Activated naive CD8-positive, alpha-beta T cell treated with anti-CD3 and anti-CD28 coated beads, Interleukin-2, amount 50 U/mL, for 24 hours (primary cell): ENCODE results near the gene TXNDC12.
A peak's percentile ranks its signal among the peaks of the same experiment; 100 is the strongest.
"Not testable (repeated sequence)": the region's sequence is repeated elsewhere in the genome, so short reads cannot be mapped to it uniquely, and the experiment has no call there.

Experiments used
- ATAC-seq: fragments of 150-1000 bp; cut with Tn5 transposase; one replicate; pipeline ENCODE4 v1.10.0; 2021
- DNase-seq: peaks from one replicate; pipeline ENCODE4 v3.0.0; 2021
- H3K27ac Mint-ChIP-seq: one replicate; pipeline ENCODE4 v1.8.0; 2021; ENCODE audit warnings: mild to moderate bottlenecking, mixed read lengths
- H3K27me3 Mint-ChIP-seq: one replicate; pipeline ENCODE4 v1.8.0; 2021; ENCODE audit warnings: mixed read lengths
- H3K36me3 Mint-ChIP-seq: one replicate; pipeline ENCODE4 v1.8.0; 2021; ENCODE audit warnings: low read depth, mixed read lengths
- H3K4me1 Mint-ChIP-seq: one replicate; pipeline ENCODE4 v1.8.0; 2021; ENCODE audit warnings: mixed read lengths
- H3K4me3 Mint-ChIP-seq: one replicate; pipeline ENCODE4 v1.8.0; 2021; ENCODE audit warnings: mild to moderate bottlenecking, moderate library complexity, mixed read lengths
- H3K9me3 Mint-ChIP-seq: one replicate; pipeline ENCODE4 v1.8.0; 2021; ENCODE audit warnings: mixed read lengths

The TXNDC12 gene

GRCh38 chr1:52055066-52055865, at the start of gene TXNDC12:
Gene TXNDC12, minus strand, starts transcription at chr1:52055191. Its CDS starts 95 bp downstream, at chr1:52055096.
- Mint-ChIP-seq H3K27ac (peak within 1 kb of the TSS; percentile 98), H3K36me3 (peaks cover 28% of the 10 kb centered on the region), H3K4me1 (peaks cover 58% of the 10 kb centered on the region), H3K9me3 (no peaks in the 10 kb centered on the region), H3K27me3 (no peaks in the 10 kb centered on the region), H3K4me3 (peak within 1 kb of the TSS; percentile 94)
- peak; percentile 66 for ATAC-seq
- DNase-seq, result peak; percentile 69

GRCh38 chr1:52102336-52103013, 47.5 kb upstream of the TXNDC12 start:
- ATAC-seq (peak; percentile 78), DNase-seq (no peak)
- H3K36me3 Mint-ChIP-seq, result no peaks in the 10 kb centered on the region
- no peak overlapping the region for H3K4me3 Mint-ChIP-seq
- H3K4me1 Mint-ChIP-seq, result peaks cover 8% of the 10 kb centered on the region
- H3K27me3 Mint-ChIP-seq, result peaks cover 2% of the 10 kb centered on the region
- H3K9me3 Mint-ChIP-seq, result no peaks in the 10 kb centered on the region
- H3K27ac Mint-ChIP-seq, result no peak overlapping the region

- Mint-ChIP-seq H3K9me3 (no peaks in the 10 kb centered on the region), H3K4me1 (peaks cover 8% of the 10 kb centered on the region), H3K4me3 (no peak overlapping the region), H3K27me3 (peaks cover 2% of the 10 kb centered on the region), H3K27ac (no peak overlapping the region), H3K36me3 (no peaks in the 10 kb centered on the region)
- no peak for DNase-seq
- no peak for ATAC-seq
Observed at GRCh38 chr1:52098139-52098871, 43.3 kb upstream of the TXNDC12 start.

GRCh38 chr1:52096216-52096615, 41.2 kb upstream of the TXNDC12 start:
- H3K27me3 Mint-ChIP-seq, result peaks cover 2% of the 10 kb centered on the region
- ATAC-seq (no peak), DNase-seq (no peak)
- H3K4me3 Mint-ChIP-seq, result no peak overlapping the region
- H3K4me1 Mint-ChIP-seq, result no peaks in the 10 kb centered on the region
- H3K9me3 Mint-ChIP-seq, result no peaks in the 10 kb centered on the region
- H3K27ac Mint-ChIP-seq, result no peak overlapping the region
- peaks cover 3% of the 10 kb centered on the region for H3K36me3 Mint-ChIP-seq

GRCh38 chr1:52094300-52094699, 39.3 kb upstream of the TXNDC12 start:
- not testable (repeated sequence) for ATAC-seq, DNase-seq, H3K4me3 Mint-ChIP-seq, H3K9me3 Mint-ChIP-seq, H3K27ac Mint-ChIP-seq, H3K4me1 Mint-ChIP-seq, H3K27me3 Mint-ChIP-seq
- peaks cover 15% of the 10 kb centered on the region for H3K36me3 Mint-ChIP-seq

- not testable (repeated sequence) for H3K4me1 Mint-ChIP-seq, H3K9me3 Mint-ChIP-seq, H3K4me3 Mint-ChIP-seq, H3K27ac Mint-ChIP-seq, DNase-seq, H3K27me3 Mint-ChIP-seq, ATAC-seq
- peaks cover 30% of the 10 kb centered on the region for H3K36me3 Mint-ChIP-seq
Observed at GRCh38 chr1:52087892-52088291, 32.9 kb upstream of the TXNDC12 start.

- Mint-ChIP-seq H3K27ac (no peak overlapping the region), H3K27me3 (no peaks in the 10 kb centered on the region), H3K4me3 (no peak overlapping the region), H3K4me1 (peaks cover 7% of the 10 kb centered on the region), H3K36me3 (peaks cover 9% of the 10 kb centered on the region), H3K9me3 (no peaks in the 10 kb centered on the region)
- no peak for DNase-seq
- no peak for ATAC-seq
Observed at GRCh38 chr1:52080014-52080415, 25.0 kb upstream of the TXNDC12 start.

GRCh38 chr1:52077277-52077676, 22.3 kb upstream of the TXNDC12 start:
- not testable (repeated sequence) for H3K27ac Mint-ChIP-seq, H3K4me3 Mint-ChIP-seq, H3K4me1 Mint-ChIP-seq, H3K27me3 Mint-ChIP-seq, H3K9me3 Mint-ChIP-seq, ATAC-seq, DNase-seq
- peaks cover 14% of the 10 kb centered on the region for H3K36me3 Mint-ChIP-seq

GRCh38 chr1:52072291-52072690, 17.3 kb upstream of the TXNDC12 start:
- DNase-seq, result no peak
- H3K4me3 Mint-ChIP-seq, result no peak overlapping the region
- peaks cover 23% of the 10 kb centered on the region for H3K36me3 Mint-ChIP-seq
- H3K27me3 Mint-ChIP-seq, result no peaks in the 10 kb centered on the region
- no peaks in the 10 kb centered on the region for H3K9me3 Mint-ChIP-seq
- peaks cover 10% of the 10 kb centered on the region for H3K4me1 Mint-ChIP-seq
- ATAC-seq, result no peak
- no peak overlapping the region for H3K27ac Mint-ChIP-seq

- H3K4me3 Mint-ChIP-seq, result no peak overlapping the region
- ATAC-seq (no peak), DNase-seq (no peak)
- no peak overlapping the region for H3K27ac Mint-ChIP-seq
- H3K27me3 Mint-ChIP-seq, result no peaks in the 10 kb centered on the region
- H3K9me3 Mint-ChIP-seq, result no peaks in the 10 kb centered on the region
- H3K4me1 Mint-ChIP-seq, result peaks cover 10% of the 10 kb centered on the region
- peaks cover 31% of the 10 kb centered on the region for H3K36me3 Mint-ChIP-seq
Observed at GRCh38 chr1:52070704-52071103, 15.7 kb upstream of the TXNDC12 start.

GRCh38 chr1:52063192-52063591, 8.2 kb upstream of the TXNDC12 start:
- Mint-ChIP-seq H3K27me3 (no peaks in the 10 kb centered on the region), H3K4me1 (peaks cover 22% of the 10 kb centered on the region), H3K4me3 (no peak overlapping the region), H3K27ac (no peak overlapping the region), H3K36me3 (peaks cover 31% of the 10 kb centered on the region), H3K9me3 (no peaks in the 10 kb centered on the region)
- no peak for ATAC-seq
- no peak for DNase-seq

GRCh38 chr1:52060822-52061221, 5.8 kb upstream of the TXNDC12 start:
- H3K4me1 Mint-ChIP-seq, result peaks cover 38% of the 10 kb centered on the region

GRCh38 chr1:52059888-52060287, 4.9 kb upstream of the TXNDC12 start:
- H3K36me3 Mint-ChIP-seq, result peaks cover 28% of the 10 kb centered on the region
- no peak overlapping the region for H3K4me3 Mint-ChIP-seq
- H3K27ac Mint-ChIP-seq, result no peak overlapping the region
- H3K4me1 Mint-ChIP-seq, result peaks cover 38% of the 10 kb centered on the region
- H3K9me3 Mint-ChIP-seq, result no peaks in the 10 kb centered on the region
- ATAC-seq (no peak), DNase-seq (no peak)
- H3K27me3 Mint-ChIP-seq, result no peaks in the 10 kb centered on the region

More at GRCh38 chr1:52060822-52061221, 5.8 kb upstream of the TXNDC12 start:
- Mint-ChIP-seq H3K27me3 (no peaks in the 10 kb centered on the region), H3K9me3 (no peaks in the 10 kb centered on the region), H3K4me3 (no peak overlapping the region), H3K27ac (no peak overlapping the region), H3K36me3 (peaks cover 29% of the 10 kb centered on the region)
- ATAC-seq (no peak), DNase-seq (no peak)

- DNase-seq, result no peak
- Mint-ChIP-seq H3K36me3 (peaks cover 23% of the 10 kb centered on the region), H3K27me3 (no peaks in the 10 kb centered on the region), H3K4me3 (no peak overlapping the region), H3K27ac (peak overlapping the region; percentile 32), H3K9me3 (no peaks in the 10 kb centered on the region), H3K4me1 (peaks cover 39% of the 10 kb centered on the region)
- no peak for ATAC-seq
Observed at GRCh38 chr1:52059321-52059720, 4.3 kb upstream of the TXNDC12 start.
